PC-3 (cell line): ENCODE measurements around the gene FOXN3. TPM values are rescaled to one million over a fixed set of nuclear protein-coding genes. Genes with fewer than 3 reads are reported as not detected.

Experiments
- ATAC-seq: fragments of 200-7000 bp; cut with Tn5 transposase; 2 replicates; pipeline ENCODE4 v1.9.1; 2020; ENCODE audit warnings: mild to moderate bottlenecking, moderate library complexity
- BruUV-seq: library from RNA; stranded (reverse); fragments of 400-500 nt; replicated peaks from 2 replicates; lab custom pipeline; 2021; lab: Mats Ljungman, UMichigan
- CTCF ChIA-PET: fragments of 300-600 bp; sonication (Branson Sonifier 250); formaldehyde crosslinking; loops from one replicate; lab custom pipeline; 2022; ENCODE audit warnings: antibody characterized with exemption; lab: Charles Lee
- POLR2A ChIA-PET: fragments of 300-600 bp; sonication (Branson Sonifier 250); formaldehyde crosslinking; loops from one replicate; lab custom pipeline; 2022; ENCODE audit warnings: antibody characterized with exemption; ENCODE audit not compliant: unreplicated experiment; lab: Charles Lee
- DNase-seq: peaks from one replicate; pipeline ENCODE4 v3.0.0-alpha.2; 2015
- H2AFZ ChIP-seq: fragments of 300-600 bp; sonication (generic); 2 replicates; pipeline ENCODE4 v1.6.0; 2016; ENCODE audit warnings: antibody characterized with exemption, low read length
- H3F3A ChIP-seq: fragments of 300-600 bp; sonication (generic); one replicate; pipeline ENCODE4 v1.6.0; 2017; ENCODE audit warnings: antibody characterized with exemption, low read length, control low read depth, mild to moderate bottlenecking; ENCODE audit not compliant: unreplicated experiment
- H3K27ac ChIP-seq: fragments of 300-600 bp; sonication (generic); 2 replicates; pipeline ENCODE4 v1.5.1; 2016; ENCODE audit warnings: mild to moderate bottlenecking, low read length
- H3K27me3 ChIP-seq: fragments of 300-600 bp; sonication (generic); 2 replicates; pipeline ENCODE4 v1.6.1; 2016; ENCODE audit warnings: low read length, mixed read lengths
- H3K36me3 ChIP-seq: fragments of 300-600 bp; sonication (generic); 2 replicates; pipeline ENCODE4 v1.6.1; 2016; ENCODE audit warnings: low read depth, mixed run types, low read length, mixed read lengths
- H3K4me1 ChIP-seq: fragments of 300-600 bp; sonication (generic); 2 replicates; pipeline ENCODE4 v1.5.1; 2016; ENCODE audit warnings: low read length; ENCODE audit not compliant: insufficient read depth
- H3K4me2 ChIP-seq: fragments of 300-600 bp; sonication (generic); 2 replicates; pipeline ENCODE4 v1.6.0; 2016; ENCODE audit warnings: low read length
- H3K4me3 ChIP-seq: fragments of 300-600 bp; sonication (generic); 2 replicates; pipeline ENCODE4 v1.5.1; 2016; ENCODE audit warnings: mild to moderate bottlenecking, low read length, mixed read lengths
- H3K79me2 ChIP-seq: fragments of 300-600 bp; sonication (generic); 2 replicates; pipeline ENCODE4 v1.6.1; 2017; ENCODE audit warnings: low read length, mixed read lengths
- H3K9ac ChIP-seq: fragments of 300-600 bp; sonication (generic); 2 replicates; pipeline ENCODE4 v1.6.0; 2016; ENCODE audit warnings: mild to moderate bottlenecking, low read length
- H3K9me2 ChIP-seq: fragments of 300-600 bp; sonication (generic); replicated peaks from 2 replicates; pipeline ENCODE4 v1.6.1; 2016; ENCODE audit warnings: mixed run types, low read length, mixed read lengths
- H3K9me3 ChIP-seq: fragments of 300-600 bp; sonication (generic); 2 replicates; pipeline ENCODE4 v1.6.1; 2016; ENCODE audit warnings: low read length, mixed read lengths
- H4K20me1 ChIP-seq: fragments of 300-600 bp; sonication (generic); 2 replicates; pipeline ENCODE4 v1.6.1; 2016; ENCODE audit warnings: low read length, mixed read lengths
- CTCF ChIP-seq: fragments of 300-600 bp; sonication (generic); conservative IDR thresholded peaks from 2 replicates; pipeline ENCODE4 v1.5.1; 2017; ENCODE audit warnings: antibody characterized with exemption, low read depth, mild to moderate bottlenecking, low read length
- EZH2 ChIP-seq: fragments of 300-600 bp; sonication (generic); IDR thresholded peaks from one replicate; pipeline ENCODE4 v1.6.1; 2017; ENCODE audit warnings: antibody characterized with exemption, mild to moderate bottlenecking, low read length; ENCODE audit not compliant: unreplicated experiment
- EZH2phosphoT487 ChIP-seq: fragments of 300-600 bp; sonication (generic); IDR thresholded peaks from 2 replicates; pipeline ENCODE4 v1.6.1; 2018; ENCODE audit warnings: mild to moderate bottlenecking, antibody characterized with exemption, low read length, borderline replicate concordance
- intact Hi-C: fragments of 100-400 bp; cut with micrococcal nuclease; formaldehyde crosslinking; loops from 2 replicates; pipeline ENCODE4 v1.9.0; 2023
- total RNA-seq: library from RNA; depleted of rRNA; stranded (reverse); fragments of >200 nt; gene quantifications from 2 replicates; pipeline ENCODE4 v1.2.3, GENCODE V29; 2014

FOXN3 gene
- total RNA-seq, 1 experiment from 2014 or later = 13.3 TPM

GRCh38 chr14:89372512-89372883 lies 44.5 kb downstream of the FOXN3 start:
- no peaks in the 10 kb centered on the region for H3K9me3 ChIP-seq
- no peak for TF ChIP-seq EZH2
- no TSS peak for BruUV-seq
- intact Hi-C loops = no loop called here
- no peak overlapping the region for H3K4me3 ChIP-seq
- CTCF ChIA-PET = no interaction called here
- no peaks in the 10 kb centered on the region for H3K36me3 ChIP-seq
- ATAC-seq (no peak), DNase-seq (no peak)
- no peaks in the 10 kb centered on the region for H3K79me2 ChIP-seq
- no peaks in the 10 kb centered on the region for H3F3A ChIP-seq
- no peaks in the 10 kb centered on the region for H3K4me1 ChIP-seq
- no peak overlapping the region for H2AFZ ChIP-seq
- no peaks in the 10 kb centered on the region for H3K9me2 ChIP-seq
- no peaks in the 10 kb centered on the region for H4K20me1 ChIP-seq
- POLR2A ChIA-PET = interaction anchor here (0.5 kb wide), 1 partner anchor 150 kb away, joined by 4 read pairs; no protein-coding TSS in a partner anchor
- no peak overlapping the region for H3K27ac ChIP-seq
- H3K4me2 ChIP-seq = no peak overlapping the region
- no peak overlapping the region for H3K9ac ChIP-seq
- no peaks in the 10 kb centered on the region for H3K27me3 ChIP-seq

- H4K20me1 ChIP-seq = no peaks in the 10 kb centered on the region
These were observed 45.2 kb downstream of the FOXN3 start for GRCh38 chr14:89371585-89372511.

GRCh38 chr14:89370781-89371180 lies 46.3 kb downstream of the FOXN3 start:
- Histone ChIP-seq H3K27ac (no peak overlapping the region), H3K4me2 (no peak overlapping the region), H4K20me1 (no peaks in the 10 kb centered on the region), H3K9ac (no peak overlapping the region), H2AFZ (no peak overlapping the region), H3K36me3 (no peaks in the 10 kb centered on the region), H3F3A (no peaks in the 10 kb centered on the region), H3K4me3 (no peak overlapping the region), H3K79me2 (no peaks in the 10 kb centered on the region), H3K27me3 (no peaks in the 10 kb centered on the region), H3K4me1 (no peaks in the 10 kb centered on the region), H3K9me3 (no peaks in the 10 kb centered on the region), H3K9me2 (no peaks in the 10 kb centered on the region)
- no peak for ATAC-seq
- TF ChIP-seq CTCF (no peak), EZH2 (no peak), EZH2phosphoT487 (no peak)
- POLR2A ChIA-PET = no interaction called here
- BruUV-seq = no TSS peak
- intact Hi-C loops = no loop called here
- CTCF ChIA-PET = no interaction called here
- DNase-seq = no peak

More at GRCh38 chr14:89371585-89372511, 45.2 kb downstream of the FOXN3 start:
- H3K27ac ChIP-seq = no peak overlapping the region
- no peak for TF ChIP-seq CTCF
- TF ChIP-seq EZH2 = no peak
- no peak for TF ChIP-seq EZH2phosphoT487
- H2AFZ ChIP-seq = no peak overlapping the region
- H3F3A ChIP-seq = no peaks in the 10 kb centered on the region
- no peaks in the 10 kb centered on the region for H3K36me3 ChIP-seq
- no peaks in the 10 kb centered on the region for H3K4me1 ChIP-seq
- intact Hi-C loops = no loop called here
- H3K27me3 ChIP-seq = no peaks in the 10 kb centered on the region
- no peaks in the 10 kb centered on the region for H3K9me3 ChIP-seq
- CTCF ChIA-PET = no interaction called here
- DNase-seq (no peak), ATAC-seq (no peak)
- H3K79me2 ChIP-seq = no peaks in the 10 kb centered on the region
- H3K4me3 ChIP-seq = no peak overlapping the region
- no peaks in the 10 kb centered on the region for H3K9me2 ChIP-seq
- no peak overlapping the region for H3K9ac ChIP-seq
- H3K4me2 ChIP-seq = no peak overlapping the region
- BruUV-seq = no TSS peak
- POLR2A ChIA-PET = no interaction called here
